ENCODE measurements around the gene PCDH12.

- TF ChIP-seq, protein P1, sequence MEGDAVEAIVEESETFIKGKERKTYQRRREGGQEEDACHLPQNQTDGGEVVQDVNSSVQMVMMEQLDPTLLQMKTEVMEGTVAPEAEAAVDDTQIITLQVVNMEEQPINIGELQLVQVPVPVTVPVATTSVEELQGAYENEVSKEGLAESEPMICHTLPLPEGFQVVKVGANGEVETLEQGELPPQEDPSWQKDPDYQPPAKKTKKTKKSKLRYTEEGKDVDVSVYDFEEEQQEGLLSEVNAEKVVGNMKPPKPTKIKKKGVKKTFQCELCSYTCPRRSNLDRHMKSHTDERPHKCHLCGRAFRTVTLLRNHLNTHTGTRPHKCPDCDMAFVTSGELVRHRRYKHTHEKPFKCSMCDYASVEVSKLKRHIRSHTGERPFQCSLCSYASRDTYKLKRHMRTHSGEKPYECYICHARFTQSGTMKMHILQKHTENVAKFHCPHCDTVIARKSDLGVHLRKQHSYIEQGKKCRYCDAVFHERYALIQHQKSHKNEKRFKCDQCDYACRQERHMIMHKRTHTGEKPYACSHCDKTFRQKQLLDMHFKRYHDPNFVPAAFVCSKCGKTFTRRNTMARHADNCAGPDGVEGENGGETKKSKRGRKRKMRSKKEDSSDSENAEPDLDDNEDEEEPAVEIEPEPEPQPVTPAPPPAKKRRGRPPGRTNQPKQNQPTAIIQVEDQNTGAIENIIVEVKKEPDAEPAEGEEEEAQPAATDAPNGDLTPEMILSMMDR (IDR thresholded peaks at IDR 0.05): no peak
- TF ChIP-seq POLR2A (IDR thresholded peaks at IDR 0.05): no peak
Measured at GRCh38 chr5:141960018-141960417, 2.0 kb upstream of the PCDH12 start.
